Measurements from ENCODE around the gene TSNAXIP1.

GRCh38 chr16:67848118-67848517 is 41.4 kb downstream of the TSNAXIP1 start:
- TF ChIP-seq, protein P1, sequence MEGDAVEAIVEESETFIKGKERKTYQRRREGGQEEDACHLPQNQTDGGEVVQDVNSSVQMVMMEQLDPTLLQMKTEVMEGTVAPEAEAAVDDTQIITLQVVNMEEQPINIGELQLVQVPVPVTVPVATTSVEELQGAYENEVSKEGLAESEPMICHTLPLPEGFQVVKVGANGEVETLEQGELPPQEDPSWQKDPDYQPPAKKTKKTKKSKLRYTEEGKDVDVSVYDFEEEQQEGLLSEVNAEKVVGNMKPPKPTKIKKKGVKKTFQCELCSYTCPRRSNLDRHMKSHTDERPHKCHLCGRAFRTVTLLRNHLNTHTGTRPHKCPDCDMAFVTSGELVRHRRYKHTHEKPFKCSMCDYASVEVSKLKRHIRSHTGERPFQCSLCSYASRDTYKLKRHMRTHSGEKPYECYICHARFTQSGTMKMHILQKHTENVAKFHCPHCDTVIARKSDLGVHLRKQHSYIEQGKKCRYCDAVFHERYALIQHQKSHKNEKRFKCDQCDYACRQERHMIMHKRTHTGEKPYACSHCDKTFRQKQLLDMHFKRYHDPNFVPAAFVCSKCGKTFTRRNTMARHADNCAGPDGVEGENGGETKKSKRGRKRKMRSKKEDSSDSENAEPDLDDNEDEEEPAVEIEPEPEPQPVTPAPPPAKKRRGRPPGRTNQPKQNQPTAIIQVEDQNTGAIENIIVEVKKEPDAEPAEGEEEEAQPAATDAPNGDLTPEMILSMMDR (IDR thresholded peaks at IDR 0.05), result no peak
- TF ChIP-seq POLR2A (IDR thresholded peaks at IDR 0.05) (no peak), EP300 (IDR thresholded peaks at IDR 0.05) (no peak)

Measured in suprapubic skin (tissue), 3 donors.